T-helper 22 cell (primary cell): ENCODE measurements around the gene RBM44.
"Not testable (repeated sequence)": the region's sequence is repeated elsewhere in the genome, so short reads cannot be mapped to it uniquely, and the experiment has no call there.

ENCODE experiments used
- DNase-seq: peaks from one replicate; pipeline ENCODE4 v3.0.0-alpha.2; 2020; ENCODE audit warnings: low read depth

RBM44 gene

GRCh38 chr2:237783678-237784077 is 14.9 kb upstream of the RBM44 start:
- not testable (repeated sequence) for DNase-seq

- DNase-seq, result no peak
Observed at GRCh38 chr2:237786936-237787335, 11.6 kb upstream of the RBM44 start.

- DNase-seq, result no peak
Observed at GRCh38 chr2:237790353-237790752, 8.2 kb upstream of the RBM44 start.

DNA sequence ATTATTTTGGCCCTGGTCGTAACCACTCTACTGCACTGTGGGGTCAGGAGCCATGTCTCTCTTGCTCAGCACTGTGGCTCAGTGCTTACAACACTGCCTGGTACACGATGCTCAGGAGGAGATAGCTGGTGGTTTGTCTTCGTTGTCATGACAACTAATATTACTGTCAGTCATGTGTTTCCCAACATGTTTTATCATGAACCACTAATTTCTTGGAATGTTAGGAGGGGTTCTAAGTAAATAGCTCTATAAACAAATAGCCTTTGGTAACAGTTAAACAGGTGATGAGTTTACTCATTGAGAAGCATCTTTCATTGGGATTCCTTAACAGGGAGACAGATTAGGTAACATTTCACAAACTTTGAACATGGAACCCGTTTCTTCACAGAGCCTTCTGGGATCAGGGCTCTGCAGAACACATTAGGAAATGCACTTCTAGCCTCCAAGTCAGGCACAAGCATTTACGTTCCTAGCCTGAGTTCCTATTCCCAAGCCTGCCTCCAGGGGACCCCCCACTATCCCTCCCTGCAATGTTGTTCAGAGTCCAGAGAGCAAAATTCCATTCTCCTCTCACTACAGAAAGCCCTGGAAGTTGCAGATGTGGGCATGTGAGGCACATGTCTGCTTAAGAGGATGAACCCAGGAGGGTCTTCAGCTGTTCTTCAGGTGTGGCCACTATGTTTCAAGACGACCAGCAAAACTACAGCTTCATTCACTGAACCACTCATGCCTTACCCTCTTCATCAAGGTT is 6.4 kb upstream of the RBM44 start:
- DNase-seq, result no peak

DNA sequence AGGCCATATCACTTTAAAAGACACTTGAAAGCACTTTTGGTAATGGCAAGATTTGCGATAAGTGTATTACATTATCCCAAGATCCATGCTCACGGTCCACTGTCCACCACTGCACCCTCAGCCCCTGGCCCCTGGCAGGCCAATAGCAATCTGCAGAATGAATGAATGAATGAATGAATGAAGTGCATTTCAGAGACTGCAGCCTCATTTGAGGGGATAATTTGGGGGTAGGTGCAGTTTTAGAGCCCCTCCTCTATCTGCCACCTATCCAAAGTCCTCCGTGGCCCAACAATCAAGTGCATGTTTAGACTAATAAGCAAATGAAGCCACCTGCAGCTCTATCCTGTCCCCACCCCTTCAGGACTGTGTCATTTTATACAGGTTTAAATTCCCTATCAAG is 1.3 kb upstream of the RBM44 start:
- DNase-seq, result no peak

- DNase-seq, result no peak
Observed at GRCh38 chr2:237799060-237799428, 465 bp downstream of the RBM44 start.

GRCh38 chr2:237801466-237801865 is 2.9 kb downstream of the RBM44 start:
- no peak for DNase-seq

- no peak for DNase-seq
Observed at GRCh38 chr2:237806334-237806733, 7.8 kb downstream of the RBM44 start.

GRCh38 chr2:237815637-237816036 is 17.1 kb downstream of the RBM44 start:
- no peak for DNase-seq

GRCh38 chr2:237816531-237816930 is 18.0 kb downstream of the RBM44 start:
- DNase-seq, result no peak

- DNase-seq, result no peak
Observed at GRCh38 chr2:237818066-237818473, 19.5 kb downstream of the RBM44 start.

DNA sequence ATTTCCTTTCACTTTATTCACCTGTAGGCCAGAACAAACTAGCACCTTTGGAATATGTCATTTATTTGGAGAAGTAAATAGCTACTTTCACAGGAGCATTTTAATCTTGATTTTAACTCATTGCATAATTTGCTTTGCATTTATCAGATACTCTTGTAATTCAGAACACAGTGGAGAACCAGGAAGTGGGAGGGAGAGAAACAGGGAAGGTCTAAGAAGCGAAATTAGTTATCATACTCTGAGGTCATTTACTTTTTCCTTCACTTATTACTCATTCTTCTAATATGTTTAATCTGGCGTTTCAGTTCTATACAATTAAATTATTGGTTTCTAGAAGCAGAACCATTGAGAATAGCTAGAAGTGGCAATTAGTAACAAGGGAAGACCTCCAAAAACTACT is 20.7 kb downstream of the RBM44 start:
- no peak for DNase-seq

- no peak for DNase-seq
Observed at GRCh38 chr2:237820421-237820820, 21.8 kb downstream of the RBM44 start.

GRCh38 chr2:237823544-237823943 is 25.0 kb downstream of the RBM44 start:
- DNase-seq, result no peak

DNA sequence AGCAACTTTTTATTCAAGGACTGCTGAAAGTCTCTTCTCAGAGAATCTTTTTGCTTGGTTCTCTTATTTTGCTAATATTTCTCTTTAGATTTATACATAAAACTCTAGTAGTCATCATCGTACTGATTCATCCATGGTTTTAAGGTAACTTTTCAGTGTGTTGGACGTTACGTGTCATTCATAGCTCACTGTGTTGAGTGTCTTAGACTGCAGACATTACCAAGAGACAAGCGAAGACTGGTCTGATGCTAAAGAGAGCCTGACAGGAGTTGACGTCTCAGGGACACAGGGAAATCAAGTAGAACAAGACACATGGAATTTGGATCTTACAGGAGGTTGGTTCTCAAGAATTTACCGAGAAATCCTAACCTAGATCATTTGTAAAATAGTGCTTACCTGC is 25.5 kb downstream of the RBM44 start:
- DNase-seq, result no peak

GRCh38 chr2:237827421-237827987 is 28.9 kb downstream of the RBM44 start:
- no peak for DNase-seq

DNA sequence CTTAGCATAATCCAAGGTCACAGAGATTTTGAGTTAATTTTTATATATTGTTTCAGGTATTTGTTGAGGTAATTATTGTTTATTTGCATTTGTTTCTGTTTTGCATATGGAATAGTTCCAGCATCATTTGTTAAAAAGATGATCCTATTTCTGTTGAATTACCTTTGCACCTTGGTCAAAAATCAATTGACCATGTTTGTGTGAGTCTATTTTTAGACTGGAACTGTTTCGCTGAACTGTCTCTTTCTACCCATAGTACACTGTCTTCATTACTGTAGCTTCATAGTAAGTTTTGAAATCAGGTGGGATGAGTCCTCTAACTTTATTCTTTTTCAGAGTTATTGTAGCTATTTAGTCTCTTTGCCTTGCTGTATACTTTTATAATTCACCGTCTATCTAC is 31.9 kb downstream of the RBM44 start:
- no peak for DNase-seq

GRCh38 chr2:237833546-237833945 is 35.0 kb downstream of the RBM44 start:
- no peak for DNase-seq

- no peak for DNase-seq
Observed at GRCh38 chr2:237835372-237835771, 36.8 kb downstream of the RBM44 start.

- no peak for DNase-seq
Observed at GRCh38 chr2:237841051-237841450, 42.5 kb downstream of the RBM44 start.

DNA sequence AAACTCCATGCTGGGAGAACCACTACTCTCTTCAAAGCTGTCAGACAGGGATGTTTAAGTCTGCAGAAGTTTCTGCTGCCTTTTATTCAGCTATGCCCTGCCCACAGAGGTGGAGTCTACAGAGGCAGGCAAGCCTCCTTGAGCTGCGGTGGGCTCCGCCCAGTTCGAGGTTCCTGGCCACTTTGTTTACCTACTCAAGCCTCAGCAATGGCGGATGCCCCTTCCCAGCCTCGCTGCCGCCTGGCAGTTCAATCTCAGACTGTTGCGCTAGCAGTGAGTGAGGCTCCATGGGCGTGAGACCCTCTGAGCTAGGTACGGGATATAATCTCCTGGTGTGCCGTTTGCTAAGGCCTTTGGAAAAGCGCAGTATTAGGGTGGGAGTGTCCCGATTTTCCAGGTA is 50.4 kb downstream of the RBM44 start:
- DNase-seq, result not testable (repeated sequence)

DNA sequence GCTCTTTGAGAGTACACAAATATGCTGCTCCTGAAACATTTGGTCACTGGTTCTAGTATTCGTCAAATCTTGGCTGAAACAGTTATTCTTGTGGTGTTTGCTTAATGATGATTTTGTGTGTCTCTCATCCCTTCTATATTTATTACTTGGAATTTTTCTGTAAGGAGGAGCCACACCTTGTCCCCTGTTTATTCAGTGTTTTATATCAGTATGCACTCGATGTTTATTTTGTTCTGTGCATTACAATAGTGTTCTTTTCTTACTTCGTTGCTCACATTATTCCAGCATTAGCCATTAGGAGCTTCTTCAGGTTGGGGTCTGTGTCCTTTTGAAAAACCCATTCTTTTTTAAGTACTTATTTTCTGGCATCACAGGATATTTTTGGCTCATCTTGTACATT is 55.7 kb downstream of the RBM44 start:
- DNase-seq, result no peak

DNA sequence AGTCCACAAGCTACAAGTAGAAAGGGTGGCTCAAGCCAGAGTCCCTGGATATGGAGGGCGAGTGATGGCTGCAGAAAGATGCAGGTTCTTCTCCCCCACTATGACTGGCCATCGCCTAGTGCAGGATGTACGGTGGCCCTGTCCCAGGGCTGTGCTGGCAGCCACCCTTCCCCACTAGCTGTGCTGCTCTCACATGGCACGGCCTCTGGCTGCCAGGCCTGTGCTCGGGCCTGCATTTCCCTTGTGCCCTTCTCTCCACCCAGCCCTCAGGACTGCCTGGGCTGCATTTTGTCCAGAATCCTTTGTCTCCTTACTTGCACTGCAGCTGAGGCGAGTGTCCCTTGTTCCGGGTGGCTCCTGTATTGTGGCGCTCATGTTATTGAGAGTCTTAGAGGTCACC is 59.2 kb downstream of the RBM44 start:
- DNase-seq, result no peak
